ENCODE data around the gene ZNF285. TPM values are rescaled to one million over a fixed set of nuclear protein-coding genes. Genes with fewer than 3 reads are reported as not detected.

ZNF285 gene
- 2.8 and 2.9 TPM in 2 replicates for total RNA-seq

DNA sequence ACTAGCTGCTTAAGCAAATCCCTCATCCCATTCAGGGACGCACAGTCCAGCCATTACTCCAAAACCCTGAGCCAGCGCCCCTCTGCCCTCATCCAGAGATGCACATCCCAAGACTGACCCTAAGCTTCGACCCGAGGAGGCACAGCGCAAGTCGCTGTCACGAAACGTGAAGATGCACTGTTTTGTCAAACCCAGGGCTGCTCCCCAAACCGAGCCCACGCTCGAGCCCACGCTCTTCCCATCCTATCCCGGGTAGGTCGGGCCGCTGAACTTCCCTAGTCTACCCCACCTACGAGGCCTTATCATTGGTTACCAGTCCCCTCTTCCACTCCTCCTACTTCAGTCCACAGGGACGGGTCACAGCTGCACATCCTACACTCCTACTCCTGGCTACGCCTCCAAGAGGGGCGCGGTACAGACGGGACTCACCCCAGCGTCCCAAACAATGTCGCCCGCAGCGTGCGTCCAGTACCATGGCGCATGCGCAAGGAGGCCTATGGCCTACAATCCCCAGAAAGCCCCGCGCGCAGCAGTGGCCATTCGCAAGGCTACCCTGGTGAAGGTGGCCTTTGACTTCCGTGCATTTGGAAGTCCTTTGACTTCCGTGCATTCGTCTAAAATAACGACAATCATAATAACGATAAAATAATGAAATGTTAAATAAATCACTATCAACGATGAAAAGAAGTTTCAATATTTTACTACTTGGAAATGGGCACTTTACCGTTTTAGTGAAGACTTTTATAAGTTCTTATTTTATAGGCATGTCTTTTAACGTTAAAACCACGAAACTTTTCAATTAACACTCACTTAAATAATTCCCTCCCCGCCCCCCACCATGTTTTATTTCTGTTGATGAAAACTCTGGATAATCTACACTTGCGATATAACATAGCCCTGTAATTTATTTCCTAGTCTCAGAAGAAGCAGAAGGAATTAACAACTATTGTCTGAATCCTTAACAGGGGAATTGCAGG is at the start of gene ZNF285:
Gene ZNF285 (minus strand): TSS at position 470 of the 977 bp plus-strand sequence. CDS start 4,395 bp downstream, outside the sequence.

DNA sequence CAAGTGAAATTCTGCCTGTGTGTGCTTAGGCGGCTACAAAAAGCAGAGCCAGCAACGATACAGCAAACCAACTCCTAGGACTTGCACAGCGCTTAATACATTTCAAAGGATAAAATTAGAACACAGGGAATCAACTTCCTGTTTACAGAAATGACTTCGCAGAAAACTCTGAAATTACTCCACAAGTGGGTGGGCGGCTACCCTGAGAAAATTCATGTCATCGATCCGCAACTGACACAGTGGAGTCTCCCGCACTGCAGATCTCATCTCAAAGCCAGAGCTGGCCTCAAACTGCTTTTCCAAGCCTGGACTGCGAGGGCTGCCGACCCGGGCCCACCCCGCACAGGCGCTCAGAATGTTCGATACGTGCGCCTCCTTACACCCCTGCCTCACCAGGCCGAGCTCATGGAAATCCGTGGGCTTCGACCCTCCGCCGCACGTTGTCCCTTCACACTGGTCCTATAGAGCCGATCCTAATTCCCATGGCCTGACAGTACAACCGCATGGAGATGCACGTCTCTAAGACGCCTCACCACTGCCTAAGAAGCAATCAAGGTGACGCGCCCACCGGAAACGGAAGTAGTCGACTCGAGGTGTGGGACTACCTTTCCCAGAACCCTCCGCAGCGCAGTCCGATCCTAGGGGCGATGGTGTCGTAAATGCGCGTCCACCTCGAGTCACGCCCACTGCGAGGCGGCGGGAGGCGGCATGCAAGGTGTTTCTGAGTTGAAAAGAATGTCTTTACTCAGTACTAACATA is 46.7 kb upstream of the ZNF285 start, which contains the start of gene ZNF229:
Gene ZNF229 (minus strand): TSS at position 557 of the 759 bp plus-strand sequence. CDS start 5,625 bp downstream, outside the sequence.

DNA sequence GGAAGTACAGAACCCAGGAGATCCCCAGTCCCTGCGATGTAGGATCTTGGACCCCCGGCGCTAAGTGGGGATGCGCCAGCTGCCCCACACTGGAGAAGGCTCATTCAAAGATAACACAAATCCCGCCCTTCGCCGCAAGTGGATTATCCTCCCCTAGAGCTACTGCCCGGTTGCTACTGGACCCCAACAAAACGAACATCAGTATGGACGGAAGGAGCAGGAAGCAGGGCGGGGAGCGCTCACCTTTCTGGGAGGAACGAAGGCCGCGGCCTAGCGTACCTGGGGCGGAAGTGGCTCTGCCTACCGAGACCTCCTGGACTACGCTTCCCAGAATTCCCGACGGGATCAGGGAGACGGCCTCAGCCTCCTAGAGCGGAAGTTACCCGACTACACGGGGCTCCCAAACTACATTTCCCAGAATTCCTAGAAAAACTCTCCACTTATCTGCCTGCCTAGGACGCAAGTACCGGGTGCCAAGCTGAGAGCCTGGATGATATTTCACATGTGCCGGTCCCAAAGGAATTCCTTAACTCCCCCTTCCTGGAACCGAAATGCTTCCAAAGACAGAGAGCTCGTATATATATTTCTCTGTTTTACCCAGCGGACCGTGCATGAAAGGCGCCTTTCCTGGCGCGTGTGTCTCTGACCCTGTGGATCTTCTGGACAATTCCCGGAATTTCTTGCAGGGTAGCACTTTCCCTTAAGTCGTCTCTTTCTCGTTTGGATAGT is 44.9 kb downstream of the ZNF285 start, which contains the start of gene ZNF112:
Gene ZNF112 (minus strand): TSS at position 298 of the 729 bp plus-strand sequence. CDS start 16,141 bp downstream, outside the sequence.

Other genes with a start within 250 kb of the ZNF285 start
- gene ZNF226, start 236.5 kb downstream of the ZNF285 start, total RNA-seq: 17.6 and 17.8 TPM in 2 replicates
- gene ZNF227, start 189.1 kb downstream of the ZNF285 start, total RNA-seq: 14.9 and 15.7 TPM in 2 replicates
- 1.1 and 1.9 TPM in 2 replicates for gene ZNF233, start 141.7 kb downstream of the ZNF285 start, total RNA-seq
- 5.7 and 7.5 TPM in 2 replicates for gene ZNF235, start 96.6 kb downstream of the ZNF285 start, total RNA-seq
- 7.9 and 9.1 TPM in 2 replicates for gene ZNF112, start 44.9 kb downstream of the ZNF285 start, total RNA-seq
- 17.2 and 20.9 TPM in 2 replicates for gene ZNF229, start 46.9 kb upstream of the ZNF285 start, total RNA-seq
- gene ZNF180, start 98.9 kb upstream of the ZNF285 start, total RNA-seq: 6.8 and 12.0 TPM in 2 replicates
- not detected in 2 replicates for gene CEACAM20, start 128.1 kb upstream of the ZNF285 start, total RNA-seq
- gene IGSF23, start 212.0 kb upstream of the ZNF285 start, total RNA-seq: not detected in 2 replicates
- gene PVR, start 242.3 kb upstream of the ZNF285 start, total RNA-seq: 39.3 and 41.9 TPM in 2 replicates

All from hair follicle dermal papilla cell (primary cell).